Duodenal mucosa (tissue), 2 donors: ENCODE results near the gene SEPTIN6.
"Not testable (repeated sequence)": the region's sequence is repeated elsewhere in the genome, so short reads cannot be mapped to it uniquely, and the experiment has no call there.

Source experiments
- H3K27ac ChIP-seq: one replicate; pipeline ENCODE4 v1.7.0; 2013; ENCODE audit warnings: low read depth, low read length
- H3K27me3 ChIP-seq, 2 donors: one replicate each; pipeline ENCODE4 v1.7.0; 2013; ENCODE audit warnings: low read length in 2 of 2, control low read depth in 1 of 2; ENCODE audit not compliant: insufficient read depth in 2 of 2, control insufficient read depth in 1 of 2
- H3K36me3 ChIP-seq, 2 donors: one replicate each; pipeline ENCODE4 v1.7.0; 2013; ENCODE audit warnings: low read length in 2 of 2, control low read depth in 1 of 2; ENCODE audit not compliant: insufficient read depth in 2 of 2, control insufficient read depth in 1 of 2
- H3K4me1 ChIP-seq, 2 donors: one replicate each; pipeline ENCODE4 v1.7.0; 2013; ENCODE audit warnings: low read length in 2 of 2, control low read depth in 1 of 2; ENCODE audit not compliant: insufficient read depth in 2 of 2, control insufficient read depth in 1 of 2
- H3K4me3 ChIP-seq, 2 donors: one replicate each; pipeline ENCODE4 v1.7.0; 2013; ENCODE audit warnings: low read length in 2 of 2, low read depth in 1 of 2
- H3K9ac ChIP-seq, 2 donors: one replicate each; pipeline ENCODE4 v1.7.0; 2013; ENCODE audit warnings: low read length in 2 of 2, low read depth in 1 of 2
- H3K9me3 ChIP-seq, 2 donors: one replicate each; pipeline ENCODE4 v1.7.0; 2013; ENCODE audit warnings: low read length in 2 of 2, control low read depth in 1 of 2; ENCODE audit not compliant: control insufficient read depth in 1 of 2

The SEPTIN6 gene

DNA sequence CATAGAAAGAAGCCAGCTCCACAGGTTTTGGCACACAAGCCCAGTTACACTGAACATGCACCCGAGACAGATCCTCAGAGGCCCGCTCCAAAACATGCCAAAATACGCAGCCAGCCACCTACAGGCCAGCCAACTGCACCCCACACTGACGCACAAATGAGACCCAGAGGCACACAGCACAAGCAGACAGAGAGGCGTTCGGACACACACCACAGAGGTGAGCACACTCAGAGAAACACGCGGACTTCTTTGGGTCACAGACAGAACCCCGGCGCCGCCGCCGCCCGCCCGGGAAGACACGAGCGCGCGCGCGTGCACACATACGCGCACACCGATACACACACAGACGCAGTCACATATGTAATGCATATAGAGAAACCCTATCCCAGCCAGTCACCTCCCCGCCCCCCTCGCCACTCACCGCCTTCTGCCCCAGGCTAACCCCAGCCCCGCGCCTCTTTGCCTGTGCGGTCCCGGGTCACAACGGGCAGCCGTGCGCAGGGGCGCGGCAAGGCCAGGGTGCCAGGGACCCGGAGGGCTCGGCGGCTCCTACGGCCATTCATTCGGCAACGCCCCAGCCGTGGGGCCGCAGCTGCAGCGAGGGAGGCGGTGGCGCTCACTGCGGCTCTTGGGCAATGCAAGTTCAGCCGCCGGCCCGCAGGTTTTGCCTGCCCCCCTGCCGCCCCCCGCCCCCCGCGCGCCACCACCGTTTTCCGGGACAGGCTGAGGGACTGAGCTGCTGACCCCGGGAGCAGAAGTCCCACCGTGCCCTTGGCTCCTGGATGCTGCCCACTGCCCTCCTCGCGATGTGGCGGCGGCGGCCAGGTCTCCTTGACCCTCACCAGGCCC, 553 bp downstream of the SEPTIN6 start:
- no peaks in the 10 kb centered on the region for H3K36me3 ChIP-seq
- peak overlapping the region; percentile 66 for H3K27ac ChIP-seq
- peak overlapping the region; percentile 48 to 69 for H3K9ac ChIP-seq
- no peaks in the 10 kb centered on the region for H3K9me3 ChIP-seq
- H3K4me1 ChIP-seq, result peaks cover 0 to 11% of the 10 kb centered on the region in 2 donors
- peak overlapping the region; percentile 74 to 76 for H3K4me3 ChIP-seq
- H3K27me3 ChIP-seq, result no peaks in the 10 kb centered on the region

DNA sequence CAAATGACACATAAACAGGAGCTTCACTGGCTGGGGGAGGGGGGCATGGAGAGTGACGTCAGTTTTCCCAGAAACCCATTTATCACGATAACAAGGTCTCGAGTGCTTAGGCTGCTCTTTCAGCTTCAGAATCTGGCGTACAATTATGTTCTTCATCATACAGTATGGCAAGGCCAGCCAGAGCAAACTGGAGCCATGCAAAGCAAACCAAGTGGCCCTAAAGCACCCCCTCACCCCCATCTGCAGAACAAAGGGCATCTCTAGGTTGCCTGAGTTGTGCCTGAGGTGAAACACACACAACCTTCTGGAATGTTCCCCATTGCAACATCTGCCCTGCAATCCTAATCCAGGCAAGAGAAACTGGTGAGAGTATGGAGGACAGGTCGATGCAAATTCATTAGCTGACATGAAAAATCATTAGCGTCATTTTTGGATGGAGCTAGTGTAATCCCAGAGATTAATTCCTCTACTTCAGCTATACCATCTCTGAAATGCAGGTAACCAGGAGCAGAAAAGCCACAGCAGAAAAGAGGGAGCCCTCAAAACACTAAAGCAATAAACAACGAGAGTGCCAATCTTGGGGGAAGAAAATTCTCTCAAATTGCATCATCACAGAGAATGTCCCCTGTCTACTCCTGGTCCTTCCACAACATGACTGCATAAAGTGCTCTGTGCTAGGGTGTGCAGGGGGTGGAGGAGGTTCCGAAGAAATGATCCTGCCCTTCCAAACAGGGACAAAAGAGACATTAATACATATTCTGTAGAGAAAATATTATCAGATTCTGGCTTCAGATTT, 1.8 kb downstream of the SEPTIN6 start:
- no peaks in the 10 kb centered on the region for H3K9me3 ChIP-seq
- H3K27ac ChIP-seq, result no peak overlapping the region
- H3K4me1 ChIP-seq, result peaks cover 0 to 15% of the 10 kb centered on the region in 2 donors
- H3K4me3 ChIP-seq, result peak overlapping the region; percentile 50 to 76
- no peaks in the 10 kb centered on the region for H3K36me3 ChIP-seq
- H3K9ac ChIP-seq, result no peak overlapping the region
- no peaks in the 10 kb centered on the region for H3K27me3 ChIP-seq

GRCh38 chrX:119688911-119689321, 4.1 kb downstream of the SEPTIN6 start:
- no peaks in the 10 kb centered on the region for H3K36me3 ChIP-seq
- H3K27me3 ChIP-seq, result no peaks in the 10 kb centered on the region
- H3K9me3 ChIP-seq, result no peaks in the 10 kb centered on the region
- H3K27ac ChIP-seq, result no peak overlapping the region
- H3K4me3 ChIP-seq, result no peak overlapping the region
- H3K4me1 ChIP-seq, result peaks cover 0 to 17% of the 10 kb centered on the region in 2 donors
- H3K9ac ChIP-seq, result no peak overlapping the region

DNA sequence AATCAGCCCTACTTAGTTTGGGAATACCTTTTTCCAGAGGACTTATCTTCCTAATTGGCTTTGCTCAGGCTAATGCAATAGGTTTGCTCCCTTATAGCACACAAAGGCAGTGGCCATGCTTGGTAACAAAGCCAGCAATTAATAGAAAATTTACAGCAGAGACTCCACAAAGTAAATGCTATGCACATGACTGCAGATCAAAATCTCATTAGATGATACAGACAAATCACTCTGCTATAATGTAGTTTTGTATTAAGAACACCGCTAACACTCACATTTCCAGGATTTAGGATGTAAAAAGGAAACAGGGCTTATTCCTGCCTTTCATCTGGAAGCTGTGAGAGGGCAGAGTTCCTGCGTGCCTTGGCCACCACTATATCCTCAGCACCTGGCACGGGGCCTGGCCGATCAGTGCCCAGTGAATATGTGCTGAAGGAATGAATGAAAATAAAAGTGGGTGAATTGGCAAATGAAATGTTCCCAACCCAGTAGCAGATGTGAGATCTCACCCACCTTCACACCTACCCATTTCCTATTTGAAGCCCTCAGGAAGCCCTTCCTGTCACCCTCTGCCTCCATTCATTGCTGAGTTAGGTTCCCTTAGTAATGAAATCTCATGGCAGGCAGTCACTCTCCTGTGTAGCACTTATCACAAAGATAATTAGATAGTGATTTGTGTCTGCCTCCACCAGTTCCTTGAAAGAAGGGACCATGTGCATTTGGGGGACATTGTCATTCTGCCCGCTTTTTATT, 5.1 kb downstream of the SEPTIN6 start:
- Histone ChIP-seq H3K4me1 (peaks cover 0 to 13% of the 10 kb centered on the region in 2 donors), H3K36me3 (no peaks in the 10 kb centered on the region), H3K9me3 (no peaks in the 10 kb centered on the region), H3K27me3 (no peaks in the 10 kb centered on the region), H3K4me3 (no peak overlapping the region), H3K9ac (no peak overlapping the region), H3K27ac (peak overlapping the region; percentile 20)

DNA sequence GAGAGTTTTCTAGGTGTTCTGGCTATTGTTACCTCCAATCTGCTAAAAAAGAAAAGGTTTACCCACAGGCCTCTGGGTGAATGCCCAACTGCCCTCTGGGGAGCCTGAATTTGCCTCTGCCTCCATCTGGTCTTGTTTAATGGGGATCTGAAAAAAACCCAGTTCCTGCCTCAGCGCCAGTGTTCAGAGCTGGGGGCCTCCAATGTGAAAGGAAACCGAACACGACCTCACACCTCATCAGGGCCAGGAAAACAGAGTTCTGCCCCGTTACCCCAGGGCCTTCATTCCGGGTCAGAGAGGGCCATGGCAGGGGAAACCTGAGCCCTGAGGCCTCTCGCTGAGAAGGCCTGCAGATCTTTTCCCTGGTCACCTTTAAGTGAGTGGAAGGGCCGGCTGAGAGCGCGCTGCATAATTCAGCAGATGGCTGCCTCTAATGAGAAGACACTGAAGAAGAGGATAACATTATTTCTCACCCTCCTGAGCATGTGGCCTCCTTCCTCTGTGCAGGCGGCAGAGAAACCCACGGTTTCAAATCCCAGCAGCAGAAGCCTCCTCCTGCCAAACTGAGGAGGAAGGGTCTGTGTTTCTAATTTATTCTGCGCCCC, 6.8 kb downstream of the SEPTIN6 start:
- Histone ChIP-seq H3K9ac (peak overlapping the region; percentile 24 to 43), H3K27me3 (no peaks in the 10 kb centered on the region), H3K9me3 (no peaks in the 10 kb centered on the region), H3K4me1 (peaks cover 0 to 13% of the 10 kb centered on the region in 2 donors), H3K4me3 (no peak overlapping the region), H3K27ac (peak overlapping the region; percentile 73), H3K36me3 (no peaks in the 10 kb centered on the region)

DNA sequence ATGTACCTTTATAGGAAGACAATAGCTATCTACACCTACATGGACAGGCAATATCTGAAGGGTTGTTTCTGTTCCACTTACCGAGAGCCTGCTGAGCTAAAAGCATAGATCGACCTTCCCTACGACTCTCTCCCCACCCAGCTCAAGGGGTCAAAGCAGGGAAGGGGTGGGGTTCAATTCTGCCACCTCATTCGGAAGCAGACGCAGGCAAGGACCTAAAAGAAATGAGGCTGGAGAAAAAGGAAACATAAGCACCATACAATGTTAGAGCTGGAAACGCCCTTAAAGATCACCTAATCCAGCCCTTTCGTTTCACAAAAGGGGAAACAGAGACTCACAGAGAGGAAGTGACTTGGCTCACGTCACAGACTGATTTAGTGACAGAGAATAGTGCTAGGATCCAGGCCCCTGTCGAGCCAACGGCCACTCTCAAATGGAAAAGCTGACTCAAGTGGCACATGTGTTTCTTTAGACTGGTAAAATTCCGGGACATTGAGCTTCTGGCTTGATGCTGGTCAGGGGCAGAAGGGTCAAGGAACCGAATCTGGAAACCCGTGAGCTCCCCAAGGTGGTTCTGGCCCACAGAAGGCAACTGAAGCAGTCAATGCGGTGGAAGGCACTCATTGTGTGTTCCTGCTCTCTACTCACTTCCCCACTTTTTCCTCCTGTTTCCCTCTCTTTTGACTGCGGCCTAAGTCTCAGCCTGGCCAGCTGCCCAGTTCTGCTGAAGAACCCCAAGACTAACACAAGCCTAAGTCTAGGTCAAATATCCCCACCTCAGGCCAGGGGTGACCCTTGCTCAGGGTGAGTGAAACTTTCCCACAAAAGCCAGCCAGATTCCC, 7.5 kb downstream of the SEPTIN6 start:
- peak overlapping the region; percentile 24 to 43 for H3K9ac ChIP-seq
- peaks cover 0 to 13% of the 10 kb centered on the region in 2 donors for H3K4me1 ChIP-seq
- H3K36me3 ChIP-seq, result no peaks in the 10 kb centered on the region
- no peaks in the 10 kb centered on the region for H3K27me3 ChIP-seq
- H3K27ac ChIP-seq, result peak overlapping the region; percentile 73
- H3K4me3 ChIP-seq, result no peak overlapping the region
- H3K9me3 ChIP-seq, result no peaks in the 10 kb centered on the region

GRCh38 chrX:119684916-119685224, 8.1 kb downstream of the SEPTIN6 start:
- Histone ChIP-seq H3K4me3 (no peak overlapping the region), H3K27ac (peak overlapping the region; percentile 66), H3K4me1 (peaks cover 0 to 13% of the 10 kb centered on the region in 2 donors), H3K9ac (peak overlapping the region in 1 of 2 donors; percentile 24), H3K27me3 (no peaks in the 10 kb centered on the region), H3K9me3 (no peaks in the 10 kb centered on the region), H3K36me3 (no peaks in the 10 kb centered on the region)

DNA sequence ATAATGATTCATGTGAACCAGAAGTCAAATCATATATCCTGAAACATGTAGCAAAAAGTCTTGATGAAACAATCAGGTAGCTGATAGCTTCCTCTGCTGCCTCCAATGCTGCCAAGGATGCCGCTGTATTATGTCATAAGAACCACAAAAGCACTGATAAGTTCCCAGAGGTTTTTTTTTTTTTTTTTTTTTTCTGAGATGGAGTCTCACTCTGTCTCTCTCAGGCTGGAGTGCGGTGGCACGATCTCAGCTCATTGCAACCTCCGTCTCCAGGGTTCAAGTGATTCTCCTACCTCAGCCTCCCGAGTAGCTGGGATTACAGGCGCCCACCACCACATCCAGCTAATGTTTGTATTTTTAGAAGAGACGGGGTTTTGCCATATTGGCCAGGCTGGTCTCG, 8.7 kb downstream of the SEPTIN6 start:
- H3K4me1 ChIP-seq, result peaks cover 0 to 14% of the 10 kb centered on the region in 2 donors
- not testable (repeated sequence) for H3K36me3 ChIP-seq, H3K9me3 ChIP-seq, H3K9ac ChIP-seq, H3K27ac ChIP-seq, H3K27me3 ChIP-seq, H3K4me3 ChIP-seq
